HCT116 (cell line): ENCODE measurements around the gene TBRG4. TPM values are rescaled to one million over a fixed set of nuclear protein-coding genes. Genes with fewer than 3 reads are reported as not detected.

Experiments
- EZH2phosphoT487 ChIP-seq: fragments of 200-600 bp; IDR thresholded peaks from 2 replicates; pipeline ENCODE4 v1.6.1; 2018; ENCODE audit warnings: antibody characterized with exemption, borderline replicate concordance
- POLR2AphosphoS5 ChIP-seq: IDR thresholded peaks from 2 replicates; pipeline ENCODE4 v1.6.1; 2011; ENCODE audit warnings: mild to moderate bottlenecking, low read depth, low read length, moderate library complexity
- RAD21 ChIP-seq: IDR thresholded peaks from 2 replicates; pipeline ENCODE4 v1.6.1; 2012; ENCODE audit warnings: low read depth, mild to moderate bottlenecking
- SP1 ChIP-seq: IDR thresholded peaks from 2 replicates; pipeline ENCODE4 v1.6.1; 2012; ENCODE audit warnings: low read depth
- YY1 ChIP-seq: IDR thresholded peaks from 2 replicates; pipeline ENCODE4 v1.6.1; 2011; ENCODE audit warnings: low read length, low read depth, moderate library complexity, mild to moderate bottlenecking; ENCODE audit not compliant: insufficient replicate concordance; ENCODE audit errors: extremely low read depth
- total RNA-seq: library from RNA; stranded (reverse); gene quantifications from one replicate; pipeline ENCODE4 v1.2.1, GENCODE V29; 2021; ENCODE audit not compliant: unreplicated experiment
- TF ChIP-seq, protein P1 (sequence below): IDR thresholded peaks from 2 replicates; pipeline ENCODE4 v1.6.1; 2012; ENCODE audit warnings: low read depth
- TF ChIP-seq, protein P2 (sequence below), 3 experiments: fragments of 200-600 bp in 1 of 3; sonication (generic) in 1 of 3; IDR thresholded peaks in 2 of 3; conservative IDR thresholded peaks in 1 of 3; 2 replicates each; pipeline ENCODE4 v1.5.1; 2012 to 2017; ENCODE audit warnings: low read depth in 2 of 3, low read length in 2 of 3, antibody characterized with exemption in 1 of 3, borderline replicate concordance in 1 of 3, control low read depth in 1 of 3, mild to moderate bottlenecking in 1 of 3, mixed read lengths in 1 of 3, mixed run types in 1 of 3, moderate library complexity in 1 of 3; ENCODE audit not compliant: insufficient read depth in 1 of 3

The TBRG4 gene
- total RNA-seq, 1 experiment from 2014 or later, result 136 TPM

DNA sequence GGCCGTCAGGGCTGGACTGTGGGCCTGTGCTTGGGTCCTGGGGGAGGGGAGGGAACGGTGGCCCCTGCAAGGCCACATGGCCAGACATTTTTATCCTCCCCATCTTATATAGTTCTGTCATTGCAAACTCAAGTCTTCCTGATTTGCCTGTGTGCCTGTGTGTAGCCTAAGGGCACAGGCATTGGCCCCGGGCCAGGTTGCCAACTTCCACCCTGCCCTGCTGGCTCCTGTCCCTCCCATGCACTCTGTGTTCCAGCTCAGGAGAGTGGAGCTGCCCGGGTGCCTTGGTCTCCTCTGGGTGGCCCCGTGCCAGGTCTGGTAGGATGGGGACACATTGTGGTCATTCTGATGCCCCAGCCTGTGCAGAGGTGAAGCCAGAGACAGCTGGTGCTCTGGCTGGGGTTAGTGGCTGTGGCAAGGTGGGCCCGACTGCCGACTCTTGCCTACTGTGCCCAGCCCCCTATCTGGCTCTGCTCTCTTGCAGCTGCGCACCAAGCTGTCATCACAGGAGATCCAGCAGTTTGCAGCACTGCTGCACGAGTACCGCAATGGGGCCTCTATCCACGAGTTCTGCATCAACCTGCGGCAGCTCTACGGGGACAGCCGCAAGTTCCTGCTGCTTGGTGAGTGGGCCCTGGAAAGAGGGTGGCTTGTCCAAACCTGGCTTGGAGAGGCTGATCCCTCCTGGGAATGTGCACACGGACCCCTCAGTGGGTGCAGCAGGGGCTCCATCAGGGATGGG, 37.5 kb downstream of the TBRG4 start (continued):
- TF ChIP-seq, protein P1, sequence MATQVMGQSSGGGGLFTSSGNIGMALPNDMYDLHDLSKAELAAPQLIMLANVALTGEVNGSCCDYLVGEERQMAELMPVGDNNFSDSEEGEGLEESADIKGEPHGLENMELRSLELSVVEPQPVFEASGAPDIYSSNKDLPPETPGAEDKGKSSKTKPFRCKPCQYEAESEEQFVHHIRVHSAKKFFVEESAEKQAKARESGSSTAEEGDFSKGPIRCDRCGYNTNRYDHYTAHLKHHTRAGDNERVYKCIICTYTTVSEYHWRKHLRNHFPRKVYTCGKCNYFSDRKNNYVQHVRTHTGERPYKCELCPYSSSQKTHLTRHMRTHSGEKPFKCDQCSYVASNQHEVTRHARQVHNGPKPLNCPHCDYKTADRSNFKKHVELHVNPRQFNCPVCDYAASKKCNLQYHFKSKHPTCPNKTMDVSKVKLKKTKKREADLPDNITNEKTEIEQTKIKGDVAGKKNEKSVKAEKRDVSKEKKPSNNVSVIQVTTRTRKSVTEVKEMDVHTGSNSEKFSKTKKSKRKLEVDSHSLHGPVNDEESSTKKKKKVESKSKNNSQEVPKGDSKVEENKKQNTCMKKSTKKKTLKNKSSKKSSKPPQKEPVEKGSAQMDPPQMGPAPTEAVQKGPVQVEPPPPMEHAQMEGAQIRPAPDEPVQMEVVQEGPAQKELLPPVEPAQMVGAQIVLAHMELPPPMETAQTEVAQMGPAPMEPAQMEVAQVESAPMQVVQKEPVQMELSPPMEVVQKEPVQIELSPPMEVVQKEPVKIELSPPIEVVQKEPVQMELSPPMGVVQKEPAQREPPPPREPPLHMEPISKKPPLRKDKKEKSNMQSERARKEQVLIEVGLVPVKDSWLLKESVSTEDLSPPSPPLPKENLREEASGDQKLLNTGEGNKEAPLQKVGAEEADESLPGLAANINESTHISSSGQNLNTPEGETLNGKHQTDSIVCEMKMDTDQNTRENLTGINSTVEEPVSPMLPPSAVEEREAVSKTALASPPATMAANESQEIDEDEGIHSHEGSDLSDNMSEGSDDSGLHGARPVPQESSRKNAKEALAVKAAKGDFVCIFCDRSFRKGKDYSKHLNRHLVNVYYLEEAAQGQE, result no peak
- TF ChIP-seq POLR2AphosphoS5 (no peak), YY1 (no peak), EZH2phosphoT487 (no peak), RAD21 (no peak), SP1 (no peak)
- TF ChIP-seq, protein P2, sequence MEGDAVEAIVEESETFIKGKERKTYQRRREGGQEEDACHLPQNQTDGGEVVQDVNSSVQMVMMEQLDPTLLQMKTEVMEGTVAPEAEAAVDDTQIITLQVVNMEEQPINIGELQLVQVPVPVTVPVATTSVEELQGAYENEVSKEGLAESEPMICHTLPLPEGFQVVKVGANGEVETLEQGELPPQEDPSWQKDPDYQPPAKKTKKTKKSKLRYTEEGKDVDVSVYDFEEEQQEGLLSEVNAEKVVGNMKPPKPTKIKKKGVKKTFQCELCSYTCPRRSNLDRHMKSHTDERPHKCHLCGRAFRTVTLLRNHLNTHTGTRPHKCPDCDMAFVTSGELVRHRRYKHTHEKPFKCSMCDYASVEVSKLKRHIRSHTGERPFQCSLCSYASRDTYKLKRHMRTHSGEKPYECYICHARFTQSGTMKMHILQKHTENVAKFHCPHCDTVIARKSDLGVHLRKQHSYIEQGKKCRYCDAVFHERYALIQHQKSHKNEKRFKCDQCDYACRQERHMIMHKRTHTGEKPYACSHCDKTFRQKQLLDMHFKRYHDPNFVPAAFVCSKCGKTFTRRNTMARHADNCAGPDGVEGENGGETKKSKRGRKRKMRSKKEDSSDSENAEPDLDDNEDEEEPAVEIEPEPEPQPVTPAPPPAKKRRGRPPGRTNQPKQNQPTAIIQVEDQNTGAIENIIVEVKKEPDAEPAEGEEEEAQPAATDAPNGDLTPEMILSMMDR (IDR thresholded peaks at IDR 0.05 in 2 of 3, conservative IDR thresholded peaks at IDR 0.05 in 1 of 3; ENCODE audit: borderline replicate concordance in 1 of 3, insufficient read depth in 1 of 3, low read depth in 2 of 3, low read length in 2 of 3), result no peak
- TF ChIP-seq, all 23 proteins: peak for 0
